DND-41 (cell line): ENCODE data around the gene HEATR3.

Experiments used
- ATAC-seq: fragments of 200-7000 bp; cut with Tn5 transposase; 3 replicates; pipeline ENCODE4 v1.9.1; 2021; ENCODE audit warnings: low read depth; ENCODE audit not compliant: insufficient read depth
- DNase-seq: peaks from one replicate; pipeline ENCODE4 v3.0.0-alpha.2; 2020
- H2AFZ ChIP-seq: 2 replicates; pipeline ENCODE4 v1.6.0; 2012; ENCODE audit warnings: low read depth, low read length
- H3K27ac ChIP-seq: 2 replicates; pipeline ENCODE4 v1.5.1; 2012; ENCODE audit warnings: low read length, inconsistent platforms
- H3K27me3 ChIP-seq: fragments of 200-600 bp; sonication (generic); 2 replicates; pipeline ENCODE4 v1.6.0; 2012; ENCODE audit warnings: low read length, mild to moderate bottlenecking, inconsistent platforms; ENCODE audit not compliant: insufficient read depth, poor library complexity
- H3K36me3 ChIP-seq: 2 replicates; pipeline ENCODE4 v1.5.1; 2012; ENCODE audit warnings: low read length, inconsistent platforms; ENCODE audit not compliant: insufficient read depth
- H3K4me1 ChIP-seq: 2 replicates; pipeline ENCODE4 v1.5.1; 2012; ENCODE audit warnings: mild to moderate bottlenecking, low read length; ENCODE audit not compliant: insufficient read depth
- H3K4me2 ChIP-seq: 2 replicates; pipeline ENCODE4 v1.6.0; 2012; ENCODE audit warnings: mild to moderate bottlenecking, moderate library complexity, low read length, inconsistent platforms; ENCODE audit not compliant: insufficient read depth
- H3K4me3 ChIP-seq, 2 experiments: fragments of 200-600 bp in 1 of 2; shearing (Covaris generic) in 1 of 2; 2 replicates each; pipeline ENCODE4 v1.5.1; 2012 to 2016; ENCODE audit warnings: inconsistent platforms in 2 of 2, low read length in 2 of 2, mild to moderate bottlenecking in 2 of 2, low read depth in 1 of 2, moderate library complexity in 1 of 2
- H3K79me2 ChIP-seq: 2 replicates; pipeline ENCODE4 v1.6.0; 2012; ENCODE audit warnings: low read length, inconsistent platforms; ENCODE audit not compliant: insufficient read depth
- H3K9ac ChIP-seq: 2 replicates; pipeline ENCODE4 v1.6.0; 2012; ENCODE audit warnings: low read depth, mild to moderate bottlenecking, inconsistent platforms, low read length, moderate library complexity
- H3K9me3 ChIP-seq: 2 replicates; pipeline ENCODE4 v1.5.1; 2012; ENCODE audit warnings: low read length, moderate library complexity, mild to moderate bottlenecking, inconsistent platforms; ENCODE audit not compliant: insufficient read depth, severe bottlenecking
- H4K20me1 ChIP-seq: 2 replicates; pipeline ENCODE4 v1.6.0; 2012; ENCODE audit warnings: low read length; ENCODE audit not compliant: insufficient read depth
- CTCF ChIP-seq: IDR thresholded peaks from 2 replicates; pipeline ENCODE4 v1.5.1; 2012; ENCODE audit warnings: borderline replicate concordance, low read length, moderate library complexity, mild to moderate bottlenecking; ENCODE audit not compliant: poor library complexity, severe bottlenecking; ENCODE audit errors: extremely low read depth
- EZH2 ChIP-seq: IDR thresholded peaks from 3 replicates; pipeline ENCODE4 v1.6.1; 2012; ENCODE audit warnings: borderline replicate concordance, low read depth, mild to moderate bottlenecking, moderate library complexity, low read length, inconsistent platforms; ENCODE audit not compliant: severe bottlenecking

Gene HEATR3

GRCh38 chr16:50079397-50080140, 13.8 kb downstream of the HEATR3 start:
- TF ChIP-seq EZH2 (no peak), CTCF (no peak)
- Histone ChIP-seq H3K36me3 (peaks cover 80% of the 10 kb centered on the region), H3K4me2 (no peak overlapping the region), H3K4me1 (no peaks in the 10 kb centered on the region), H3K9ac (no peak overlapping the region), H3K27ac (no peak overlapping the region), H2AFZ (no peak overlapping the region), H3K27me3 (no peaks in the 10 kb centered on the region), H3K4me3 (no peak overlapping the region), H3K79me2 (peaks cover 4% of the 10 kb centered on the region; the same call in 1 of the 2 replicates), H3K9me3 (no peaks in the 10 kb centered on the region), H4K20me1 (no peaks in the 10 kb centered on the region; the same call in 1 of the 2 replicates)
- DNase-seq (no peak), ATAC-seq (no peak)

- Histone ChIP-seq H3K4me2 (no peak overlapping the region), H3K4me1 (no peaks in the 10 kb centered on the region), H3K9me3 (no peaks in the 10 kb centered on the region), H3K9ac (no peak overlapping the region), H3K79me2 (peaks cover 4% of the 10 kb centered on the region; the same call in 1 of the 2 replicates), H4K20me1 (no peaks in the 10 kb centered on the region; the same call in 1 of the 2 replicates), H3K27me3 (no peaks in the 10 kb centered on the region), H3K27ac (no peak overlapping the region), H3K4me3 (no peak overlapping the region), H3K36me3 (peaks cover 86% of the 10 kb centered on the region), H2AFZ (no peak overlapping the region)
- DNase-seq (no peak), ATAC-seq (no peak)
- TF ChIP-seq EZH2 (no peak), CTCF (no peak)
These were observed 15.8 kb downstream of the HEATR3 start for GRCh38 chr16:50081428-50082018.

GRCh38 chr16:50083996-50084395, 18.2 kb downstream of the HEATR3 start:
- DNase-seq, result no peak
- Histone ChIP-seq H3K36me3 (peaks cover 88% of the 10 kb centered on the region), H3K4me2 (no peak overlapping the region), H3K9ac (no peak overlapping the region), H4K20me1 (no peaks in the 10 kb centered on the region; the same call in 1 of the 2 replicates), H3K4me1 (no peaks in the 10 kb centered on the region), H3K27ac (no peak overlapping the region), H2AFZ (no peak overlapping the region), H3K27me3 (no peaks in the 10 kb centered on the region), H3K9me3 (no peaks in the 10 kb centered on the region), H3K79me2 (peaks cover 4% of the 10 kb centered on the region; the same call in 1 of the 2 replicates), H3K4me3 (no peak overlapping the region)
- no peak for ATAC-seq
- TF ChIP-seq EZH2, result no peak
- TF ChIP-seq CTCF, result no peak
